CMK (cell line): ENCODE measurements around the gene RAB3IL1.

Experiments
- DNase-seq: peaks from one replicate; pipeline ENCODE4 v3.0.0-alpha.2; 2010; ENCODE audit warnings: low read depth

Gene RAB3IL1

GRCh38 chr11:61904539-61905048 lies 12.8 kb downstream of the RAB3IL1 start:
- no peak for DNase-seq

- DNase-seq, result no peak
These were observed 13.5 kb downstream of the RAB3IL1 start for GRCh38 chr11:61903845-61904244.

- no peak for DNase-seq
These were observed 15.1 kb downstream of the RAB3IL1 start for GRCh38 chr11:61902313-61902712.

- DNase-seq, result no peak
These were observed 16.0 kb downstream of the RAB3IL1 start for GRCh38 chr11:61901397-61901796.

GRCh38 chr11:61900251-61900650 lies 17.1 kb downstream of the RAB3IL1 start:
- DNase-seq, result no peak

- DNase-seq, result no peak
These were observed 18.1 kb downstream of the RAB3IL1 start for GRCh38 chr11:61899146-61899841.

GRCh38 chr11:61898247-61898582 lies 19.2 kb downstream of the RAB3IL1 start:
- DNase-seq, result no peak

GRCh38 chr11:61897387-61898246 lies 19.7 kb downstream of the RAB3IL1 start:
- DNase-seq, result no peak

- DNase-seq, result no peak
These were observed 20.5 kb downstream of the RAB3IL1 start for GRCh38 chr11:61896665-61897386.

GRCh38 chr11:61895718-61896059 lies 21.7 kb downstream of the RAB3IL1 start:
- no peak for DNase-seq

GRCh38 chr11:61895046-61895717 lies 22.2 kb downstream of the RAB3IL1 start:
- DNase-seq, result no peak

GRCh38 chr11:61893981-61894380 lies 23.4 kb downstream of the RAB3IL1 start:
- DNase-seq, result no peak

GRCh38 chr11:61892085-61892370 lies 25.3 kb downstream of the RAB3IL1 start:
- DNase-seq, result no peak

- no peak for DNase-seq
These were observed 25.9 kb downstream of the RAB3IL1 start, which contains the start of gene FADS3 for GRCh38 chr11:61891331-61892084. TSS of gene FADS3 (minus strand) at chr11:61891545. CDS start at chr11:61891381, 164 bp downstream.

- DNase-seq, result no peak
These were observed 26.6 kb downstream of the RAB3IL1 start for GRCh38 chr11:61890529-61891330.

- no peak for DNase-seq
These were observed 27.5 kb downstream of the RAB3IL1 start for GRCh38 chr11:61889831-61890230.

- DNase-seq, result no peak
These were observed 28.8 kb downstream of the RAB3IL1 start for GRCh38 chr11:61888590-61888989.

GRCh38 chr11:61887839-61888494 lies 29.4 kb downstream of the RAB3IL1 start:
- no peak for DNase-seq

- no peak for DNase-seq
These were observed 30.7 kb downstream of the RAB3IL1 start for GRCh38 chr11:61886643-61887042.
